ENCODE measurements around the gene HEPHL1.
A peak's percentile ranks its signal among the peaks of the same experiment; 100 is the strongest.
"Not testable (repeated sequence)": the region's sequence is repeated elsewhere in the genome, so short reads cannot be mapped to it uniquely, and the experiment has no call there.

Gene HEPHL1

GRCh38 chr11:94089341-94089740, 68.2 kb downstream of the HEPHL1 start:
- DNase-seq (ENCODE audit: low read depth, low spot score), result no peak

DNA sequence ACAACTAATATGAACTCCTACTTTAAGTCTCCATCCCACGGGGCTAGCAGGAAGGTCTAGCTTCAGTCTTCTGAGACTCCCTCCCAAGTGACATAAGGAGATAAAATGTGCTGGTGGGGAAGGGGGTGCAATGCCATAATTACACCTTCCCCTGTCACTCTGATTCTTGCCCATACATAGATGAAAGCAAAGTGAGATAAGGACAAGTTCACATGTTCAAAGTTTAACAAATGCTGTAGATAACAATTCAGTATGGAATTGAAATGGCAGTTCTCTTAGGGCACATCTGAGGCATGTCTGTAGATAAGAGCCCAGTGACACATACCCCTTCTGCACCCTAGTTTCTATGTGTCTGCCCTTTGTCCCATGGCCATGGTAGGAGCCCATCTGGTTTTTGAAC, 69.2 kb downstream of the HEPHL1 start:
- DNase-seq (ENCODE audit: low read depth, low spot score), result no peak

- no peak for DNase-seq (ENCODE audit: low read depth, low spot score)
Measured at GRCh38 chr11:94091091-94091490, 69.9 kb downstream of the HEPHL1 start.

- no peak for DNase-seq (ENCODE audit: low read depth, low spot score)
Measured at GRCh38 chr11:94100253-94100652, 79.1 kb downstream of the HEPHL1 start.

- DNase-seq (ENCODE audit: low read depth, low spot score), result no peak
Measured at GRCh38 chr11:94103471-94103870, 82.3 kb downstream of the HEPHL1 start.

- no peak for DNase-seq (ENCODE audit: low read depth, low spot score)
Measured at GRCh38 chr11:94104734-94105133, 83.6 kb downstream of the HEPHL1 start.

DNA sequence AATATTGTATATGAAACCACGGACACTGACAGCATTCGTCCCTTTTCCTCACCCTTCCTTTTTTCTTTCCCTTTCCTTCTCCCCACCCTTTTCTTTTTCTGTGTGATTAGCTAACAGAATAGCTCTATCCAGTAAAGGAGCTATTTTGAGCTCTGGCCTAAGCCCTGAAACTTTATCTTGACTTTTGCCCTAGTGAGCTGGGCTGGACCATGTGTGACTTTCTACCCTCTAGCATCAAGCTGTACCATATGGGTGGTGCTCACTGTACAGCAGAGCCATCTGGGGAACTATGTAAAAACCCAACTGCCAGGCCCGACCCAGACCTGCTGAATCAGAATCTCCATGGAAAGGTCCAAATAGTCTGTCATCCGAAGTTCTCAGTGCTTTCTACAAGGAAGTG, 85.6 kb downstream of the HEPHL1 start:
- DNase-seq (ENCODE audit: low read depth, low spot score), result no peak

GRCh38 chr11:94107363-94107762, 86.2 kb downstream of the HEPHL1 start:
- DNase-seq (ENCODE audit: low read depth, low spot score), result no peak

- DNase-seq (ENCODE audit: low read depth, low spot score), result no peak
Measured at GRCh38 chr11:94111241-94111640, 90.1 kb downstream of the HEPHL1 start.

GRCh38 chr11:94111660-94112059, 90.5 kb downstream of the HEPHL1 start:
- DNase-seq (ENCODE audit: low read depth, low spot score), result no peak

DNA sequence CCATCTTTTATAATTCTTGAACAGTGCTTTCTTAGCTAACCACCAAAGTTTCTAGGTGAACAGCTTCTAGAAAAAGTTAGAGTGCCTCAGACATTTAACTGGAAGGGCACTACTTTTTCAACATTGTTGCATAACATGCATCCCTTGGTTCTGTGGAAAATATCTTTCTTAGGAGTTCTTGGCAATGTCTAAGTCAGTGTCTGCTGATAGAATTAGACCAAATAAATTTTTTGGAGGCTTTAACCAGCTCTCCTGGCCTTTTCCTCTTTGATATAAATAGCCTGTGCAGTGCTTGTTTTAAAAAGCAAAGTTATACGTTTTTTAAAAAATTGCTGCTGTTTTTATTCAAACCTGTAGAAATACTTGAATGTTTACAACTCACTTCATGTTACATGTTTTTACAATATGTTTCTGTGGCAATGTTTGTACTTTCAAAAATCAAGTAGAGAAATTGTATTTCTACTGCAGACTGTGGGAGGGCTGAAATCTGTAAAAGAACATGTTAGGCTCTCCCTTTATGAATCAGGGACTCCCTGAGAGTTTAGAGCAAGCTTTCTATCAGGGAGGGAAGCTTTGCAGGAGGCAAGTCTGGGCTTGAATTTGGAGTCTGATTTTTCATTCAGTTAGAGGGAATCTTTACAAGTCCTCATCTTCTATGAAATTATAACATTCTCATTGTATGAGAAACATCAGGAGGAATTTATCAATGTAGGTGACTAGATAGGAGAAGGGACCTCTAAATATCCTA, 91.2 kb downstream of the HEPHL1 start:
- no peak for DNase-seq (ENCODE audit: low read depth, low spot score)

GRCh38 chr11:94117197-94117574, 96.0 kb downstream of the HEPHL1 start:
- DNase-seq (ENCODE audit: low read depth, low spot score), result no peak

GRCh38 chr11:94117871-94118270, 96.7 kb downstream of the HEPHL1 start:
- DNase-seq (ENCODE audit: low read depth, low spot score), result no peak

DNA sequence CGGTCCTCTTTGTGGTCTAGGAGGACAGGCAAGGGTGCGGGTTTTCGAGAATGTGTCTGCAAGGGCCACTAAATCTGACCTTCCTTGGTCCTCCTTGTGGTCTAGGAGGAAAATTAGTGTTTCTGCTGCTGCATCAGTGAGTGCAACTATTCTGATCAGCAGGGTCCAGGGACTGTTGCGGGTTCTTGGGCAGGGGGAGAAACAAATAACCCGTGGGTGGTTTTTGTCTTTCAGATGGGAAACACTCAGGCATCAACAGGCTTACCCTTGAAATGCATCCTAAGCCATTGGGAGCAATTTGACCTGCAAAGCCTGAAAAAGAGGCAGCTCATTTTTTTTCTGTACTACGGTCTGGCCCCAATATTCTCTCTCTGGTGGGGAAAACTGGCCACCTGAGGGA, 98.5 kb downstream of the HEPHL1 start:
- DNase-seq (ENCODE audit: low read depth, low spot score), result not testable (repeated sequence)

- DNase-seq (ENCODE audit: low read depth, low spot score), result not testable (repeated sequence)
Measured at GRCh38 chr11:94120516-94120915, 99.4 kb downstream of the HEPHL1 start.

DNA sequence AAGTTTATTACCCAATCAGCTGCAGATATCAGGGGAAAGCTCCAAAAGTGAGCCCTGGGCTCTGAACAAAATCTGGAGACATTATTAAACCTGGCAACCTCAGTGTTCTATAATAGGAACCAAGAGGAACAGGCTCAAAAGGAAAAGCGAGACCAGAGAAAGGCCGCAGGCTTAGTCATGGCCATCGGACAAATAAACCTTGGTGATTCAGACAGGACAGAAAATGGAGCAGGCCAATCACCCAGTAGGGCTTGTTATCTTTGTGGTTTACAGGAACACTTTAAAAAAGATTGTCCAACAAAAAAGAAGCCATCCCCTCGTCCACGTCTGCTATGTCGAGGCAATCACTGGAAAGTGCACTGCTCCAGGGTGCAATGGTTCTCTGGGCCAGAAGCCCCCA, 99.8 kb downstream of the HEPHL1 start:
- no peak for DNase-seq (ENCODE audit: low read depth, low spot score)

GRCh38 chr11:94125407-94126115, 104.4 kb downstream of the HEPHL1 start:
- DNase-seq (ENCODE audit: low read depth, low spot score), result no peak

DNA sequence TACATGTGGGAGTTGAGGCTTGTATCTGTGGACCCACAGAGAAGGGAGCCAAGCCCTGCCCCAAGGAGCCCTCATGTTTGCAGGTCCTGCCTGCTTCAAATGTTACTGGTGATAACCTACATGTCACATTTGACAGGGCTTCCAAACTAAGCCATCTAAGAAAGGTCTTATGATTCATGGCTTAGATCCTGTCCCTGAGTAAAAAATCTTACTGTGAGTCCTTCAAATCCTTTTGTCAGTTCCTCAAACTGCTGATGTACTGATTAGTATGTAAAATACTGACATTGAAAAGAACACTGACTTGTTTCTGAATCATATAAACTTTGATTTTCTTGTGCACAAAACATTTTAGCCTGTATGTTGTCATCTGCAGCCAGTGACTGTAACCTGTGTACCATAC, 106.5 kb downstream of the HEPHL1 start:
- no peak for DNase-seq (ENCODE audit: low read depth, low spot score)

GRCh38 chr11:94128291-94128745, 107.2 kb downstream of the HEPHL1 start:
- no peak for DNase-seq (ENCODE audit: low read depth, low spot score)

DNA sequence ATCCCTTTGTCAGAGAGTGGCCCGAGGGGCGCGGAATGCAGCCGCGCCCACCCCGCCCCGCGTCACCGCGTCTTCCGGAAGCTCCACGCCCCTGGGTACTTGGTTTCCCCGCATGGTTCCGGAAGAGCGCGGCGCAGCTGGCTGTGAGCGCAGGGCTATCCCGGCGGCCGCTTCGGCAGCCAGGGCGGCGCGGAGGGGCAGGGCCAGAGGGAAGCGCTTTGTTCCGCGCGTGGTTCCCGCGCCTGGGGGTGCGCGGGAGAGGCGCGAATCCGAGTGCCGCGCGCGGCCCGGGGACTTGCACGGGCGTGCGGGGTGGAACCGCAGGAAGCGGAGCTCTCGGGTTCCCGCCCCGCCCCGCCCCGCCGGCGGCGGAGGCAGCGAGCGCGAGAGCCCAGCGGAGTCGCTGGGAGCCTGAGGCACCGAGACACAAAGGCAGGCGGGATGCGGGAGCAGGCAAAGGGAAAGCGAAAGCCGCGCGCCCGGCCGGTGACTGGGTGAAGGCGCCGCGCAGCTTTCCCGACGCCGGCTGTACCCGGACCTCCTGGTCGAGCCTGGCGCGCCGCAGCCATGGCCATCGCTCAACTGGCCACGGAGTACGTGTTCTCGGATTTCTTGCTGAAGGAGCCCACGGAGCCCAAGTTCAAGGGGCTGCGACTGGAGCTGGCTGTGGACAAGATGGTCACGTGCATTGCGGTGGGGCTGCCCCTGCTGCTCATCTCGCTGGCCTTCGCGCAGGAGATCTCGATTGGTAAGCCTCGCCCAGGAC, 107.8 kb downstream of the HEPHL1 start, which contains the start of gene PANX1:
Gene PANX1 (plus strand): TSS at position 96 of the 766 bp plus-strand sequence. CDS start 472 bp downstream, at position 568.
- DNase-seq (ENCODE audit: low read depth, low spot score), result peak; percentile 42

DNA sequence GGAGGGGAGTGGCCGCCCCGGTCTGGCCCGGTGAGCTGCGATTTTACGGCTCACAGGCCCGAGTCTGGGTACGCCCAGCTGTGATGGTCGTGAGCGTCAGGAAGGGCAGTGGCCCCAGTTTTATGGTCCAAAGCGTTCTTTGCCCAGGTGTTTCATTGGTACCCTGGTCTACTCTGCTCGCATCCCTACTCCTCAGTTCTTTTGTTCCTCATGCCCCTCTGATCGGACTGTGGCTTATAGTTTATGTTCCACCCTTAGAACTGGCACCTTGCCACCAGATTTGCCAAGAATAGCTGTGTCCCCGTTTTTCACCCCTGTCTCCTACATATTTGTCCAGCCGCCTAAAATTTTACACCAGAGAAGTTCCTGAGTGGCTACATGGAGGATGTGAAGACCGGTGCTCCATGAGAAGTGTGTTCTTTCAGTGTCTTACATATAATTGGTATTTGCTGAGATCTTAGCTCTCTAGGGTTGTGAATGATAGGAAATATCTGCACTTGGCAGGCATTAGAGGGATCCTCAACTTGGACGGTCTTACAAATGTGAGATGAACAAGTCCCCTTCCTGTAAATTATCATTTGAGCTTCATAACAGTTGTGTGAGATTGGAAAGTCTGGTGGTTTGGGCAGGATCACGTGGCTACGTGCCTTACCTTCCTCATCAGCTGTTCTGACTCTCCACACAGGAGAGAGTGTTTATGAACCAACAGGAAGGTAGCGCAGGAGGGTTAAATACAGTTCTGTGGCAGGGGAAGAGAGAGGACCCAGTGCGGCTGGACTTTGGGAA, 108.6 kb downstream of the HEPHL1 start:
- DNase-seq (ENCODE audit: low read depth, low spot score), result no peak
